OCI-LY7 (cell line): Measurements from ENCODE around the gene LHFPL2.

Experiments used
- CTCF ChIP-seq: fragments of 200-600 bp; sonication (generic); conservative IDR thresholded peaks from 2 replicates; pipeline ENCODE4 v1.5.1; 2014; ENCODE audit warnings: mild to moderate bottlenecking, antibody characterized with exemption, low read length, moderate library complexity, mixed read lengths
- EZH2phosphoT487 ChIP-seq: fragments of 200-600 bp; sonication (generic); IDR thresholded peaks from 2 replicates; pipeline ENCODE4 v1.6.1; 2018; ENCODE audit warnings: low read depth, borderline replicate concordance, mild to moderate bottlenecking, mixed run types, antibody characterized with exemption, low read length, moderate library complexity, mixed read lengths

DNA sequence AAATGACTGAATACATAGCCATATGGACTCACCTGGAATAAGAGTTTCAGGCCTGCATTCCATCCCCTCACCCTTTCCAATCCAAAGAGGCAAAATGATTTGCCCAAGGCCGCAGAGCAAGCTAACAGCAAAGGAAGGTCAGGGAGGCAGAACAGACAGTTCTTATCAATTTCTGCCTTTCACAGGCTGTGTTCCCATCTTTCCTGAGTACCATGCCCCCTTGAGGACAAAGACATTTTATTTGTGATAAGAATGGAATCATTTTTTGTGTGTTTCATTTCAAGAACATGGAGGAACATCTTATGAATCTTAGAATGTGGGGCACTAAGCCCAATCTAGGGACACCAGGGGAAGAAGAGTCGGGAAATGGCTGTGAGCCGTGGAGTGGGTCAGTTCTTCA is 13.9 kb downstream of the LHFPL2 start:
- peak; percentile 40 for TF ChIP-seq CTCF
- no peak for TF ChIP-seq EZH2phosphoT487
